ENCODE measurements around the gene FMO4.

DNA sequence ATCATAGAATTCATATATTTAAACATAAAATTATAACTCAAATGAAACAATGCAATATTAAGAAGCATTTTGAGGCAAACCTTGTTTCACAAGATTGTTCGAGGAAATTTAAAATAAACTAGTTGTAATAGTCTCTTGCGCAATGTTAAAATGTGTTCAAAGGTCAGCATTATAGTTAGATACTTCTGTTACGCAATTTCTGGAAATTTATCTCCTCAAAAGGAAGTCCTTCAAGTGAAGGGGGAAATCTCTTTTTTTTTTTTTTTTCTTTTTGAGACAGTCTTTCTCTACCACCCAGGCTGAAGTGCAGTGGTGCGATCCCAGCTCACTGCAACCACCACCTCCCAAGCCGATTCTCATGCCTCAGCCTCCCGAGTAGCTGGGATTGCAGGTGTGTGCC is 52.1 kb downstream of the FMO4 start:
- TF ChIP-seq, protein P1, sequence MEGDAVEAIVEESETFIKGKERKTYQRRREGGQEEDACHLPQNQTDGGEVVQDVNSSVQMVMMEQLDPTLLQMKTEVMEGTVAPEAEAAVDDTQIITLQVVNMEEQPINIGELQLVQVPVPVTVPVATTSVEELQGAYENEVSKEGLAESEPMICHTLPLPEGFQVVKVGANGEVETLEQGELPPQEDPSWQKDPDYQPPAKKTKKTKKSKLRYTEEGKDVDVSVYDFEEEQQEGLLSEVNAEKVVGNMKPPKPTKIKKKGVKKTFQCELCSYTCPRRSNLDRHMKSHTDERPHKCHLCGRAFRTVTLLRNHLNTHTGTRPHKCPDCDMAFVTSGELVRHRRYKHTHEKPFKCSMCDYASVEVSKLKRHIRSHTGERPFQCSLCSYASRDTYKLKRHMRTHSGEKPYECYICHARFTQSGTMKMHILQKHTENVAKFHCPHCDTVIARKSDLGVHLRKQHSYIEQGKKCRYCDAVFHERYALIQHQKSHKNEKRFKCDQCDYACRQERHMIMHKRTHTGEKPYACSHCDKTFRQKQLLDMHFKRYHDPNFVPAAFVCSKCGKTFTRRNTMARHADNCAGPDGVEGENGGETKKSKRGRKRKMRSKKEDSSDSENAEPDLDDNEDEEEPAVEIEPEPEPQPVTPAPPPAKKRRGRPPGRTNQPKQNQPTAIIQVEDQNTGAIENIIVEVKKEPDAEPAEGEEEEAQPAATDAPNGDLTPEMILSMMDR (IDR thresholded peaks at IDR 0.05), result no peak
- no peak for TF ChIP-seq POLR2A (IDR thresholded peaks at IDR 0.05)
